Lower leg skin (tissue), 3 donors: ENCODE measurements around the gene NRSN2.

ENCODE experiments used
- CTCF ChIP-seq, 3 donors: fragments of 450-650 bp; IDR thresholded peaks; one replicate each; pipeline ENCODE4 v1.5.1; 2016; ENCODE audit warnings: antibody characterized with exemption in 3 of 3, mild to moderate bottlenecking in 3 of 3, moderate library complexity in 2 of 3
- POLR2A ChIP-seq, 2 donors: fragments of 450-650 bp; IDR thresholded peaks; one replicate each; pipeline ENCODE4 v1.6.1; 2016 to 2017; ENCODE audit warnings: antibody characterized with exemption in 2 of 2, mild to moderate bottlenecking in 1 of 2, moderate library complexity in 1 of 2

GRCh38 chr20:313402-313801 is 33.5 kb upstream of the NRSN2 start:
- TF ChIP-seq CTCF (IDR thresholded peaks at IDR 0.05) (no peak), POLR2A (IDR thresholded peaks at IDR 0.05) (no peak)
